ENCODE data around the gene SKOR2.

SKOR2 gene

GRCh38 chr18:47175898-47176575 lies 75.4 kb downstream of the SKOR2 start, which contains the start of gene IER3IP1:
TSS of gene IER3IP1 (minus strand) at chr18:47176364. CDS start at chr18:47176277, 87 bp downstream.
- TF ChIP-seq, protein P1, sequence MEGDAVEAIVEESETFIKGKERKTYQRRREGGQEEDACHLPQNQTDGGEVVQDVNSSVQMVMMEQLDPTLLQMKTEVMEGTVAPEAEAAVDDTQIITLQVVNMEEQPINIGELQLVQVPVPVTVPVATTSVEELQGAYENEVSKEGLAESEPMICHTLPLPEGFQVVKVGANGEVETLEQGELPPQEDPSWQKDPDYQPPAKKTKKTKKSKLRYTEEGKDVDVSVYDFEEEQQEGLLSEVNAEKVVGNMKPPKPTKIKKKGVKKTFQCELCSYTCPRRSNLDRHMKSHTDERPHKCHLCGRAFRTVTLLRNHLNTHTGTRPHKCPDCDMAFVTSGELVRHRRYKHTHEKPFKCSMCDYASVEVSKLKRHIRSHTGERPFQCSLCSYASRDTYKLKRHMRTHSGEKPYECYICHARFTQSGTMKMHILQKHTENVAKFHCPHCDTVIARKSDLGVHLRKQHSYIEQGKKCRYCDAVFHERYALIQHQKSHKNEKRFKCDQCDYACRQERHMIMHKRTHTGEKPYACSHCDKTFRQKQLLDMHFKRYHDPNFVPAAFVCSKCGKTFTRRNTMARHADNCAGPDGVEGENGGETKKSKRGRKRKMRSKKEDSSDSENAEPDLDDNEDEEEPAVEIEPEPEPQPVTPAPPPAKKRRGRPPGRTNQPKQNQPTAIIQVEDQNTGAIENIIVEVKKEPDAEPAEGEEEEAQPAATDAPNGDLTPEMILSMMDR (IDR thresholded peaks at IDR 0.05; ENCODE audit: unreplicated experiment in 3 of 3), result no peak
- Mint-ChIP-seq H3K36me3 (ENCODE audit: low read depth) (no peaks in the 10 kb centered on the region), H3K27ac (no peak within 1 kb of the TSS), H3K4me1 (peaks cover 9% of the 10 kb centered on the region), H3K27me3 (ENCODE audit: low read depth) (peaks cover 6% of the 10 kb centered on the region), H3K4me3 (peak within 1 kb of the TSS; percentile 61 to 70 (median 66)), H3K9me3 (no peaks in the 10 kb centered on the region)

DNA sequence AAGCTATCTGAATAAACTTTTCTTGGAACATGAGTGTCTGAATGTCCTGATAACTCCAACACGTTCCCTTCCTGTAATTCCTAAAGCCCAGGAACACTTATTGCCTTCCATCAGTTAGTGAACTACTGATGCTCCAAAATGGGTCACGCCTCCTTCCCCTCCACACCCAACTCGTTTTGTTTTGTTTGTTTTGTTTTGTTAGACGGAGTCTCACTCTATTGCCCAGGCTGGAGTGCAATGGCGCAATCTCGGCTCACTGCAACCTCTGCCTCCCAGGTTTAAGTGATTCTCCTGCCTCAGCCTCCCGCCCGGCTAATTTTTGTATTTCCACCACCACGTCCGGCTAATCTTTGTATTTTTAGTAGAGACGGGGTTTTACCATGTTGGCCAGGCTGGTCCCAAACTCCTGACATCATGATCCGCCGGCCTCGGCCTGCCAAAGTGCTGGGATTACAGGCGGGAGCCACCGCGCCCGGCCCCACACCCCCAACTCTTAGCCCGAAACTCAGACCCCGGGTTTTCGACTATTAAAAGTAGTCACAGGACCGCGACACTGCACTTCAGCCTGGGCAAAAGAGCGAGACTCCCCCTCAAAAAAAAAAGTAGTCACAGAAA lies 76.1 kb downstream of the SKOR2 start:
- peaks cover 6% of the 10 kb centered on the region for H3K27me3 Mint-ChIP-seq (ENCODE audit: low read depth)

GRCh38 chr18:47174545-47175116 lies 76.8 kb downstream of the SKOR2 start:
- Mint-ChIP-seq H3K27ac (no peak overlapping the region), H3K9me3 (no peaks in the 10 kb centered on the region), H3K4me1 (peaks cover 4% of the 10 kb centered on the region), H3K4me3 (no peak overlapping the region), H3K36me3 (ENCODE audit: low read depth) (no peaks in the 10 kb centered on the region), H3K27me3 (ENCODE audit: low read depth) (peaks cover 1% of the 10 kb centered on the region)
- TF ChIP-seq, protein P1 (IDR thresholded peaks at IDR 0.05; ENCODE audit: unreplicated experiment in 3 of 3), result no peak

More for the DNA sequence above, 76.1 kb downstream of the SKOR2 start:
- Mint-ChIP-seq H3K4me1 (peaks cover 9% of the 10 kb centered on the region), H3K36me3 (ENCODE audit: low read depth) (no peaks in the 10 kb centered on the region), H3K27ac (no peak overlapping the region), H3K4me3 (no peak overlapping the region), H3K9me3 (no peaks in the 10 kb centered on the region)
- TF ChIP-seq, protein P1 (IDR thresholded peaks at IDR 0.05; ENCODE audit: unreplicated experiment in 3 of 3), result no peak

DNA sequence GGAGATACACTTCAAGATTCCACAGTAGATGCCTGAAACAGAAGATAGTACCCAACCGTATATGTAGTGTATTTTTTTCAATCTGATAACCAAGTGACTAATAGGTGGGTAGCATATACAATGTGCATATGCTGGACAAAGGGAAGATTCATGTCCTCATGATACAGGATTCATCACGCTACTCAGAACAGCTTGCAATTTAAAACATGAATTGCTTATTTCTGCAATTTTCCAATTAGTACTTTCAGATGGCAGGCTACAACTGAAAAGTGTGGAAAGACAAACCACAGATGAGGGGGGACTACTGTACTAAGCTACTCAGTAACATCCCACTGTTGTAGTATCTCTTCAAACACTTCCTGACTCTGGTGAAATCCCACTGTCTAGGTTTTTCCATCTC lies 79.0 kb downstream of the SKOR2 start:
- Mint-ChIP-seq H3K27me3 (ENCODE audit: low read depth) (no peaks in the 10 kb centered on the region), H3K4me1 (no peaks in the 10 kb centered on the region), H3K36me3 (ENCODE audit: low read depth) (no peaks in the 10 kb centered on the region), H3K4me3 (no peak overlapping the region), H3K27ac (no peak overlapping the region), H3K9me3 (no peaks in the 10 kb centered on the region)
- TF ChIP-seq, protein P1 (IDR thresholded peaks at IDR 0.05; ENCODE audit: unreplicated experiment in 3 of 3), result no peak

DNA sequence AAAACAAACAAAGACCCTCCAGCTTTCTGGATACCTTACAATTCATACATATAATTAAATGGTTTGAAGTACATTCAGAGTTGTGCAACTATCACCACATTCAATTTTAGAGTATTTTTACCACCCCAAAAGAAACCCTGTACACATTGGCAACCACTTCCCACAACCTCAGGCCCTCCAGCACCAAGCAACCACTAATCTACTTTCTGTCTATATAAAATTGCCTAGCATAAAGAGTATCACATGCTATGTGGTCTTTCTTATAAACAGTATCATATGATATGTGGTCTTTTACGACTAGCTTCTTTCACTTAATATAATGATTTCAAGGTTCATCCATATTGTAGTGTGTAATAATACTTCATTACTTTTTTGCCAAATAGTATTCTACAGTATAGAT lies 82.5 kb downstream of the SKOR2 start:
- no peak overlapping the region for H3K27ac Mint-ChIP-seq
- H3K4me1 Mint-ChIP-seq, result peaks cover 9% of the 10 kb centered on the region
- H3K4me3 Mint-ChIP-seq, result no peak overlapping the region
- H3K36me3 Mint-ChIP-seq (ENCODE audit: low read depth), result no peaks in the 10 kb centered on the region
- TF ChIP-seq, protein P1 (IDR thresholded peaks at IDR 0.05; ENCODE audit: unreplicated experiment in 3 of 3), result no peak
- no peaks in the 10 kb centered on the region for H3K9me3 Mint-ChIP-seq
- H3K27me3 Mint-ChIP-seq (ENCODE audit: low read depth), result no peaks in the 10 kb centered on the region

Measured in nephron (organoid).